ENCODE measurements around the gene CD47. TPM values are rescaled to one million over a fixed set of nuclear protein-coding genes. Genes with fewer than 3 reads are reported as not detected.

Gene CD47
- total RNA-seq, 2 experiments from 2014 or later = 84.7 to 85.2 TPM

- Mint-ChIP-seq H3K27me3 (peaks cover 10% of the 10 kb centered on the region), H3K36me3 (no peaks in the 10 kb centered on the region), H3K4me1 (peaks cover 10% of the 10 kb centered on the region), H3K9me3 (no peaks in the 10 kb centered on the region), H3K27ac (no peak overlapping the region), H3K4me3 (no peak overlapping the region)
- no peak for DNase-seq
Measured at GRCh38 chr3:108008931-108009639, 81.7 kb downstream of the CD47 start.

- DNase-seq = no peak
- H3K9me3 Mint-ChIP-seq = no peaks in the 10 kb centered on the region
- peaks cover 10% of the 10 kb centered on the region for H3K27me3 Mint-ChIP-seq
- no peak overlapping the region for H3K4me3 Mint-ChIP-seq
- no peaks in the 10 kb centered on the region for H3K36me3 Mint-ChIP-seq
- H3K4me1 Mint-ChIP-seq = peaks cover 10% of the 10 kb centered on the region
- no peak overlapping the region for H3K27ac Mint-ChIP-seq
Measured at GRCh38 chr3:108008106-108008505, 82.7 kb downstream of the CD47 start.

- H3K27ac Mint-ChIP-seq = no peak overlapping the region
- peaks cover 10% of the 10 kb centered on the region for H3K27me3 Mint-ChIP-seq
- H3K36me3 Mint-ChIP-seq = no peaks in the 10 kb centered on the region
- no peak overlapping the region for H3K4me3 Mint-ChIP-seq
- H3K4me1 Mint-ChIP-seq = peaks cover 10% of the 10 kb centered on the region
- no peaks in the 10 kb centered on the region for H3K9me3 Mint-ChIP-seq
- no peak for DNase-seq
Measured at GRCh38 chr3:108006881-108007331, 83.9 kb downstream of the CD47 start.

GRCh38 chr3:108006077-108006771 is 84.6 kb downstream of the CD47 start:
- H3K9me3 Mint-ChIP-seq = no peaks in the 10 kb centered on the region
- no peak overlapping the region for H3K27ac Mint-ChIP-seq
- H3K36me3 Mint-ChIP-seq = no peaks in the 10 kb centered on the region
- no peak for DNase-seq
- peaks cover 10% of the 10 kb centered on the region for H3K27me3 Mint-ChIP-seq
- H3K4me1 Mint-ChIP-seq = peaks cover 10% of the 10 kb centered on the region
- no peak overlapping the region for H3K4me3 Mint-ChIP-seq

GRCh38 chr3:108004647-108005046 is 86.2 kb downstream of the CD47 start:
- H3K27ac Mint-ChIP-seq = no peak overlapping the region
- peaks cover 10% of the 10 kb centered on the region for H3K4me1 Mint-ChIP-seq
- H3K9me3 Mint-ChIP-seq = peaks cover 2% of the 10 kb centered on the region

GRCh38 chr3:108001457-108001856 is 89.4 kb downstream of the CD47 start:
- DNase-seq = no peak
- Mint-ChIP-seq H3K4me1 (peaks cover 5% of the 10 kb centered on the region), H3K27ac (no peak overlapping the region), H3K27me3 (peaks cover 10% of the 10 kb centered on the region), H3K36me3 (no peaks in the 10 kb centered on the region), H3K9me3 (peaks cover 2% of the 10 kb centered on the region), H3K4me3 (no peak overlapping the region)

More at GRCh38 chr3:108004647-108005046, 86.2 kb downstream of the CD47 start:
- H3K36me3 Mint-ChIP-seq = no peaks in the 10 kb centered on the region
- H3K27me3 Mint-ChIP-seq = peaks cover 10% of the 10 kb centered on the region
- DNase-seq = no peak
- no peak overlapping the region for H3K4me3 Mint-ChIP-seq

GRCh38 chr3:107999215-107999775 is 91.5 kb downstream of the CD47 start:
- H3K4me3 Mint-ChIP-seq = no peak overlapping the region
- H3K9me3 Mint-ChIP-seq = peaks cover 2% of the 10 kb centered on the region
- H3K27me3 Mint-ChIP-seq = no peaks in the 10 kb centered on the region

GRCh38 chr3:107997671-107998070 is 93.2 kb downstream of the CD47 start:
- no peaks in the 10 kb centered on the region for H3K27me3 Mint-ChIP-seq
- H3K9me3 Mint-ChIP-seq = peaks cover 2% of the 10 kb centered on the region
- no peak overlapping the region for H3K27ac Mint-ChIP-seq
- no peak overlapping the region for H3K4me3 Mint-ChIP-seq
- no peak for DNase-seq
- H3K4me1 Mint-ChIP-seq = no peaks in the 10 kb centered on the region
- no peaks in the 10 kb centered on the region for H3K36me3 Mint-ChIP-seq

More at GRCh38 chr3:107999215-107999775, 91.5 kb downstream of the CD47 start:
- no peak for DNase-seq
- no peaks in the 10 kb centered on the region for H3K4me1 Mint-ChIP-seq
- no peak overlapping the region for H3K27ac Mint-ChIP-seq
- no peaks in the 10 kb centered on the region for H3K36me3 Mint-ChIP-seq

GRCh38 chr3:107995823-107996222 is 95.0 kb downstream of the CD47 start:
- Mint-ChIP-seq H3K4me1 (no peaks in the 10 kb centered on the region), H3K27ac (no peak overlapping the region), H3K9me3 (peaks cover 2% of the 10 kb centered on the region), H3K4me3 (no peak overlapping the region), H3K27me3 (no peaks in the 10 kb centered on the region), H3K36me3 (no peaks in the 10 kb centered on the region)
- no peak for DNase-seq

- H3K36me3 Mint-ChIP-seq = no peaks in the 10 kb centered on the region
- H3K27me3 Mint-ChIP-seq = no peaks in the 10 kb centered on the region
- no peaks in the 10 kb centered on the region for H3K4me1 Mint-ChIP-seq
- H3K4me3 Mint-ChIP-seq = no peak overlapping the region
- DNase-seq = no peak
- peaks cover 2% of the 10 kb centered on the region for H3K9me3 Mint-ChIP-seq
- no peak overlapping the region for H3K27ac Mint-ChIP-seq
Measured at GRCh38 chr3:107994956-107995715, 95.7 kb downstream of the CD47 start.

GRCh38 chr3:107994181-107994580 is 96.7 kb downstream of the CD47 start:
- DNase-seq = no peak
- H3K36me3 Mint-ChIP-seq = no peaks in the 10 kb centered on the region

GRCh38 chr3:107993771-107994170 is 97.1 kb downstream of the CD47 start:
- H3K36me3 Mint-ChIP-seq = no peaks in the 10 kb centered on the region
- H3K4me1 Mint-ChIP-seq = peaks cover 4% of the 10 kb centered on the region
- no peak overlapping the region for H3K4me3 Mint-ChIP-seq
- no peak for DNase-seq
- H3K27ac Mint-ChIP-seq = no peak overlapping the region
- H3K9me3 Mint-ChIP-seq = no peaks in the 10 kb centered on the region
- no peaks in the 10 kb centered on the region for H3K27me3 Mint-ChIP-seq

More at GRCh38 chr3:107994181-107994580, 96.7 kb downstream of the CD47 start:
- Mint-ChIP-seq H3K27ac (no peak overlapping the region), H3K9me3 (no peaks in the 10 kb centered on the region), H3K27me3 (no peaks in the 10 kb centered on the region), H3K4me1 (no peaks in the 10 kb centered on the region), H3K4me3 (no peak overlapping the region)

Measured in activated naive CD8-positive, alpha-beta T cell treated with anti-CD3 and anti-CD28 coated beads for 36 hours (primary cell).